ENCODE data around the gene MALL. TPM values are rescaled to one million over a fixed set of nuclear protein-coding genes. Genes with fewer than 3 reads are reported as not detected.
"Not testable (repeated sequence)": the region's sequence is repeated elsewhere in the genome, so short reads cannot be mapped to it uniquely, and the experiment has no call there.

The MALL gene
- total and polyA plus RNA-seq, 2 of the 13 experiments (the other 11 are each of a cell fraction or from before 2014, with no cell fraction given) = not detected

DNA sequence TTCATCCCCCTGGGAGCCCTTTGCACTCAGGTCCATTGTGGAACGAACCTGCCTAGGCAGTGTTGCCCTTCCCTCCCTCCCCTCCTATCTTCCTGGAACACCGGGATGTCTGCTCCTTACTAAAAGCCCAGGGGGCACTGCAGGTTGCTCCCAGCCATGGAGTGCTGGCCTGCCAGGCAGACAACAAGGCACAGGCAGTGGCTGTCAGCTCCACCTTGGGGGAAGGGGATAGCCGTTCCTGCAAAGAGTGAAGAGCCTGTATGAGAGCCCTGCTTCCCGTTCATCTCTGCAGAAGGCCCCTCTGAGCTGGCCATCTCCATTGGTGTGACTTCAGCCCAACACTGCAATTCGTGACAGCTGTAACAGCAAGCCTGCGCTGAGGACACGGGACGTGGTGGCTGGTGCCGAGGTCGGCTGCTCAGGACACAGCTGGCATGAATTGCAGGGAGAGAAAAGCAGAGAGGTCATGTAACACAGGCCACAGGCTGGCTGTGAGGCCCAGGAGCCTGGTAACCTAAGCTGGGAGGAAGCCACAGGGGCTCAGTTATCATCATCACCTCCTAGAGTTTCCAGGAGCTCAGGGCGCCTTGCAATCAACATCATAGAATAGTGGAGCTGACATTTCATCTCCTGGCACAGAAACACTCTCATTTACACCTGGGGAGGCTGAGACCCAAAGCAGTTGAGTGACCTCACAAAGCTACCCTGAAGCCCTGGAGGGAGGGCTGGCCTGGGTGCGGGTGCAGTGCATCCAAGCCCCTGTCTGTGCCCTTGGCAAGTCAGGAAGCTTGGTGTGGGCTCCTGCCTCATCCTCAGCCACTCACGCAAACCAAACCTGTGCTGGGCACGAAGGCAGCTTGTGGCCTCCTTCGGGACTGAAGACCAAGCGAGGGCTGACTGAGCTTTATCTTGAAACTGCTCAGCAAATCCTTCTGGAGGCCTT lies 67.1 kb downstream of the MALL start:
- H3K27me3 ChIP-seq (ENCODE audit: control insufficient read depth in 1 of 2, insufficient read depth in 2 of 2, low read length in 2 of 2); FAIRE-seq; H3K36me3 ChIP-seq (replicated peaks in 1 of 2; ENCODE audit: control insufficient read depth in 1 of 2, insufficient read depth in 2 of 2, low read length in 2 of 2); H3K9me3 ChIP-seq (ENCODE audit: low read length); H3K79me2 ChIP-seq (ENCODE audit: insufficient read depth, low read length); H4K20me1 ChIP-seq (ENCODE audit: insufficient read depth, low read length); H3K4me1 ChIP-seq (ENCODE audit: insufficient read depth, low read length); POLR2A ChIA-PET; H3K4me3 ChIP-seq (replicated peaks in 1 of 3; ENCODE audit: insufficient read depth in 1 of 3, low read depth in 2 of 3, low read length in 3 of 3); intact Hi-C loops (cut with micrococcal nuclease; ENCODE audit: unreplicated experiment); in situ Hi-C loops (cut with HindIII; ENCODE audit: extremely low pct_ligation_motif_present, low pct_unique_long_range_greater_than_20kb); H3K9ac ChIP-seq (ENCODE audit: insufficient read depth, low read depth, low read length); H2AFZ ChIP-seq (ENCODE audit: low read length); CTCF ChIA-PET (ENCODE audit: low intra/inter-chr PET ratio, low total read pairs); BruUV-seq (replicated peaks); H3K4me2 ChIP-seq (ENCODE audit: low read depth, low read length); H3K27ac ChIP-seq (ENCODE audit: extremely low read length, insufficient read depth, low read length): not testable (repeated sequence)
- DNase-seq (ENCODE audit: low spot score) (peak; percentile 2), ATAC-seq (peak; percentile 71)
- WGBS (ENCODE audit: low lambda C conversion rate) = 64% methylated on average over 10 of the region's 16 CpGs
- TF ChIP-seq STAG1 (CRISPR knock-in tag; IDR thresholded peaks at IDR 0.05) = peak; percentile 26; the same call in 1 of the 2 replicates

DNA sequence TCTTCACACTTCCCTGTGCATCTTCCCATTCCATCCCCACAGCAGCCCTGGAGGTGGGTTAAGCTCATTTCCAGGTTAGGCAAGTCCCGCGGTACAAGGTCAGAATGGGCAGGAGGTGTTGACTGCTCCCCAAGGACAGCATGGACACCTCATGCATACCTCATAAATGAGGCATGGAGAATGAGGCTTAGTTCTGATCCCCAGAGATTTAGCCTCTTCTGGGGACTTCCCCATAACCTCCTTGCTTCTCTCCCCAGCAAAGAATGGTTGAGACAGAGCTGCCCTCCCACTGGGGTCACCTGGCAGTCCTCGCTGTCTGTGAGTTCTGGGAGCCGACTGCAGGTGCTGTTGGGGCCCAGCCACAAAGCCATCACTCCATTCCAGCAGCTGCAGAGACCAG lies 68.4 kb downstream of the MALL start:
- intact Hi-C loops (cut with micrococcal nuclease; ENCODE audit: unreplicated experiment); in situ Hi-C loops (cut with HindIII; ENCODE audit: extremely low pct_ligation_motif_present, low pct_unique_long_range_greater_than_20kb): not testable (repeated sequence)

DNA sequence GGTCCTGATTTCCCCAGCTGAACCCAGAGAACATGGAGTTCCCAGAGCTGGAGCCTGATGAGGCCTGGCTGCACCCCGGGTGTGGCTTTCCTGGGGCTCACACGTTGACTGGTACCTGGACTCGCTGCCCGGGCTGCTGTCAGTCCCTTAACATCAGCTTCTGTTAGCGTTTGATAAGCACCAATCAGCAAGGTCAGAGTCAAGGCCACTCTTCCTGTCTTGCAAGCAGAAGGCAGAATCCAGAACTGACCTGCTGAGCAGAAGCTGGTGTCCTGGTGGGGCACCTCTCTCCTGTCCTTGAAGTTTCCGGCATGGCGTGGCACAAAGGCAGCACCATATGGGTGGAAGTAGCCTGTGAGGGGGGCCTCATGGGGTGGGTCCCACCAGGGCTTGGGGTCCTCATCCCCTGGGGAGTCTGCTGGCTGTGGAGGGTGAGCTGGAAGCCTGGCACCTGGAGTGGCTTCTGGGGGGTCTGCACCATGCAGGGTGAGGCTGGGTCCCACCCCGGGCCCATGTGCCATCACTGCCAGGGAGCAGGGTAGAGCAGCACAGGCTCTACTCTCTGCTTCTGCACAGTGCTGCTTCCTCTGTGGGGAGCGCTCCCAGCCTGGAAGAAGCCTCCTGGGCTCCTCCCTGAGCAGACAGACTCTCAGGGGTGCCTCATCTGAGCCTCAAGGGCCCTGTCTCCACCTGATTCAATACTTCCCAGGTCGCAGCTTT lies 73.5 kb downstream of the MALL start:
- FAIRE-seq = peak; percentile 12
- DNase-seq (ENCODE audit: low spot score); BruUV-seq (replicated peaks); H3K27me3 ChIP-seq (ENCODE audit: control insufficient read depth in 1 of 2, insufficient read depth in 2 of 2, low read length in 2 of 2); H3K9me3 ChIP-seq (ENCODE audit: low read length); CTCF ChIA-PET (ENCODE audit: low intra/inter-chr PET ratio, low total read pairs); H3K36me3 ChIP-seq (replicated peaks in 1 of 2; ENCODE audit: control insufficient read depth in 1 of 2, insufficient read depth in 2 of 2, low read length in 2 of 2); H3K4me1 ChIP-seq (ENCODE audit: insufficient read depth, low read length); H3K27ac ChIP-seq (ENCODE audit: extremely low read length, insufficient read depth, low read length); H4K20me1 ChIP-seq (ENCODE audit: insufficient read depth, low read length); H2AFZ ChIP-seq (ENCODE audit: low read length); H3K4me2 ChIP-seq (ENCODE audit: low read depth, low read length); intact Hi-C loops (cut with micrococcal nuclease; ENCODE audit: unreplicated experiment); in situ Hi-C loops (cut with HindIII; ENCODE audit: extremely low pct_ligation_motif_present, low pct_unique_long_range_greater_than_20kb); H3K4me3 ChIP-seq (replicated peaks in 1 of 3; ENCODE audit: insufficient read depth in 1 of 3, low read depth in 2 of 3, low read length in 3 of 3); H3K79me2 ChIP-seq (ENCODE audit: insufficient read depth, low read length); POLR2A ChIA-PET; H3K9ac ChIP-seq (ENCODE audit: insufficient read depth, low read depth, low read length): not testable (repeated sequence)
- ATAC-seq = peak; percentile 11; the same call in 2 of the 3 replicates
- no CpG with 5 or more reads among the region's 10 CpGs for WGBS (ENCODE audit: low lambda C conversion rate)

More for the DNA sequence above, 68.4 kb downstream of the MALL start:
- H3K4me3 ChIP-seq (replicated peaks in 1 of 3; ENCODE audit: insufficient read depth in 1 of 3, low read depth in 2 of 3, low read length in 3 of 3); FAIRE-seq; H3K79me2 ChIP-seq (ENCODE audit: insufficient read depth, low read length); H2AFZ ChIP-seq (ENCODE audit: low read length); H3K4me2 ChIP-seq (ENCODE audit: low read depth, low read length); ATAC-seq; H3K27me3 ChIP-seq (ENCODE audit: control insufficient read depth in 1 of 2, insufficient read depth in 2 of 2, low read length in 2 of 2); H4K20me1 ChIP-seq (ENCODE audit: insufficient read depth, low read length); POLR2A ChIA-PET; H3K36me3 ChIP-seq (replicated peaks in 1 of 2; ENCODE audit: control insufficient read depth in 1 of 2, insufficient read depth in 2 of 2, low read length in 2 of 2); BruUV-seq (replicated peaks); H3K9me3 ChIP-seq (ENCODE audit: low read length); H3K9ac ChIP-seq (ENCODE audit: insufficient read depth, low read depth, low read length); H3K27ac ChIP-seq (ENCODE audit: extremely low read length, insufficient read depth, low read length); H3K4me1 ChIP-seq (ENCODE audit: insufficient read depth, low read length); CTCF ChIA-PET (ENCODE audit: low intra/inter-chr PET ratio, low total read pairs); DNase-seq (ENCODE audit: low spot score): not testable (repeated sequence)
- no CpG with 5 or more reads among the region's 4 CpGs for WGBS (ENCODE audit: low lambda C conversion rate)

DNA sequence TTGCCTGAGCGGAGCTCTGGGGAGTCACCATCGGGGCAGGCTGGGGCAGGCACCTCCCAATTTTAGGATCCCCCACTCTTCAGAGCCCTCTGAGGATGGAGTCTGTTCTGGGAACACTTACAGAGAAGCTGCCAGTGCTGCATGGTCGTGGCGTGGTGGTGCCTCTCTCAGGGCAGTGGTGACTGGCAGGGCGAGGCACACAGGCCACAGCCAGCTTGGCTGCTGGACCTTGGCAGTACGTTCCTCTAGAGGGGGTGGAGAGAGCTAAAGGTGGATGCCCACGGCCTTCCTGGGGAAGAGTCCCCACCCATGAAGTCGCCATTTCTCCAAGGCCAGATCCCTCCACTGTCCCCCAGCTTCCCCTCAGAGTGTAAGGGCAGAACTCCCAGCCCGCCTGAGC lies 78.3 kb downstream of the MALL start:
- intact Hi-C loops (cut with micrococcal nuclease; ENCODE audit: unreplicated experiment); H3K9ac ChIP-seq (ENCODE audit: insufficient read depth, low read depth, low read length); H3K36me3 ChIP-seq (replicated peaks in 1 of 2; ENCODE audit: control insufficient read depth in 1 of 2, insufficient read depth in 2 of 2, low read length in 2 of 2); H3K4me2 ChIP-seq (ENCODE audit: low read depth, low read length); H4K20me1 ChIP-seq (ENCODE audit: insufficient read depth, low read length); H3K4me1 ChIP-seq (ENCODE audit: insufficient read depth, low read length); DNase-seq (ENCODE audit: low spot score); H3K79me2 ChIP-seq (ENCODE audit: insufficient read depth, low read length); CTCF ChIA-PET (ENCODE audit: low intra/inter-chr PET ratio, low total read pairs); H3K27ac ChIP-seq (ENCODE audit: extremely low read length, insufficient read depth, low read length); H3K27me3 ChIP-seq (ENCODE audit: control insufficient read depth in 1 of 2, insufficient read depth in 2 of 2, low read length in 2 of 2); H3K9me3 ChIP-seq (ENCODE audit: low read length); FAIRE-seq; H3K4me3 ChIP-seq (replicated peaks in 1 of 3; ENCODE audit: insufficient read depth in 1 of 3, low read depth in 2 of 3, low read length in 3 of 3); H2AFZ ChIP-seq (ENCODE audit: low read length); BruUV-seq (replicated peaks); in situ Hi-C loops (cut with HindIII; ENCODE audit: extremely low pct_ligation_motif_present, low pct_unique_long_range_greater_than_20kb); POLR2A ChIA-PET; ATAC-seq: not testable (repeated sequence)
- WGBS (ENCODE audit: low lambda C conversion rate) = 0% methylated on average over 1 of the region's 9 CpGs
